NCI-H748 (cell line): ENCODE measurements around the gene WIPF3.

Experiments used
- DNase-seq: peaks from one replicate; lab custom pipeline; 2025; ENCODE audit not compliant: unreplicated experiment; lab: John Stamatoyannopoulos, UW

Gene WIPF3

DNA sequence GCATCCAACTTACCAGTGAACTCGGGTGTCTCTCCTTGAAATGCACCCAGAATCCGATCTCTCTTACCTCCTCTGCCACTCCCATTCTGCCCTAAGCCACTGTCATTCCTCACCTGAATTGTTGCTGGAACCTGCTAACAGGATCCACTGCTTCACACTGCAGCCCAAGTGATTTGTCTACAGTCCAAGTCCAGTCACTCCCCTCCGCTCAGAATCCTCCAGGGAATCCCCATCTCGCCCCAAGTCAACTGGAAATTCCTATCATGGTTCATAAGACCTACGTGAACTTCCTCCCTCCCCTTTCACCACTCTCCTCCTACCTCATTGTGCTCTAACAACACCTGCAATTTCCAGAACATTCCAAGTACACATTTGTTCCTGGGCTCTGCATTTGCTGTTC, 92.0 kb downstream of the WIPF3 start:
- no peak for DNase-seq

DNA sequence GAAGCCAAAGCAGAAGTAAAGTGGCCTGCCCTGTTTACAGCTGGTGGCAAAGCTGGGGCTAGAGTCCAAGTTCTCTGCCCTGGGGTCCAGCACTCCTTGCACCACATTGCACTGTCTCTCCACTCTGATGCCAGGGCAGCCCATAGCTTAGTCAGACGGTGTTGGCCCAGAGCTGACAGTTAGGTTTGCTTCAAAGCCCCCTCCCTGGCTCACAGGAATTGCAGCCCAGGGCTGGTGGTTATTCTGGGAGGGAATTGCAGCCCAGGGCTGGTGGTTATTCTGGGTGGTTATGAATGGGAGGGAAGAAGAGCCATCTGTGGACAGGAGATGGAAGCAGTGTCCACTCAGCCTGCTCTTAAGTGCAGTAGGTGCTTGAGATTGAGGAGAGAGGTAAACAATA, 94.4 kb downstream of the WIPF3 start:
- DNase-seq: no peak

GRCh38 chr7:29906200-29907022, 100.1 kb downstream of the WIPF3 start:
- DNase-seq: no peak

- no peak for DNase-seq
These were observed 107.9 kb downstream of the WIPF3 start for GRCh38 chr7:29914180-29914579.

- no peak for DNase-seq
These were observed 109.3 kb downstream of the WIPF3 start for GRCh38 chr7:29915481-29916215.

GRCh38 chr7:29917641-29918040, 111.3 kb downstream of the WIPF3 start:
- no peak for DNase-seq

- no peak for DNase-seq
These were observed 112.5 kb downstream of the WIPF3 start for GRCh38 chr7:29918850-29919249.

DNA sequence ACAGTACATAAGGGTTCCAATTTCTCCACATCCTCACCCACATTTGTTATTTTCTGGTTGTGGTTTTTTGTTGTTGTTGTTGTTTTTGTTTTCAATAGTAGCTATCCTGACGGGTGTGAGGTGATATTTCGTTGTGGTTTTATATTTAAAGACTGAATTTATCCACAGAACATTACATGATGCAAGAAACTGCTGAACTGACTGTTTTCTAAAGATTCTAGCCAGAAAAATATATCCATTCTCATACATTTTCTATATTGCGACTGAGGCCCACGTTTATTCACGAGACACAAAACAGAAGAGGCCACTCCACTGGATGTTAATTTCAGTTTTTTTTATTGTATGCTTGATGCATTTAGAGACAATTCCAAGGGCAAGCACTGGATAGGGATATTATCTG, 113.5 kb downstream of the WIPF3 start:
- DNase-seq: no peak

- no peak for DNase-seq
These were observed 114.2 kb downstream of the WIPF3 start for GRCh38 chr7:29920491-29920890.

GRCh38 chr7:29921404-29922010, 115.2 kb downstream of the WIPF3 start:
- DNase-seq: peak; percentile 73

DNA sequence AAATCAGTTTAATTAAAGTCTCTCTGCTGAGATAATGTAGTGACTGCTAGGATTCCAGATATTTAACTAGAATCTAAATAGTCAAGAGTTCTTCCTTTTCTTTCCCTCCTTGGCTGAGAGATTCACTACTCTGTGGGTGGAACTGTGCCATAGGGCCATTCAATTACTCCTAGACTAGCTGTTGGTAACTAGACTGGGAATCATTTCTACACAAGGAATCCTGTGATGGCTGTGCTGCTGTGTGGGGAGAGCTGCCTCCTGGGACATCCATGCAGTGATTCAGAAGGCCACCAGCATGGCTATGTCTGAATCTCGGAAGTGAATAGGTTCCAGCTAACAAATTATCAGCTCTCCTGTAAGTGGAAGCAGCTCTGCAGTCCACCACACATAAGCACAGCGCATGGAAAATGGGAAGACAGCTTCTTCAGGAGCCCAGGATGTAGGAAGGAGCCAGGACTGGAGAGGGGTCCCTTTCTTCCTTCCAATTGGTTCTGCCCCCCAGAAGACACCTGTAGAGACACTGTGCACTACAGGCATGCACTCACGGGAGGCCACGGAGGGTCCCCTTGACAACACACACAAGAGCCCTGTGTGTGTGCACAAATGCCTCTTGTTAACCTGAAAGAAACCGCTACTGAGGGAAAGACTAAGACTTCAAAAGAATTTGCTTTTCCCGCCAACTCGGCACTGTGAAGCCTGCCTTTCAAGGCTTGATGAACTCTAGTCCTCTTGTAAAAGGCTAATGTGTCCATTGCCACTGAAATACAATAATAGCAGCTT, 116.8 kb downstream of the WIPF3 start:
- no peak for DNase-seq

DNA sequence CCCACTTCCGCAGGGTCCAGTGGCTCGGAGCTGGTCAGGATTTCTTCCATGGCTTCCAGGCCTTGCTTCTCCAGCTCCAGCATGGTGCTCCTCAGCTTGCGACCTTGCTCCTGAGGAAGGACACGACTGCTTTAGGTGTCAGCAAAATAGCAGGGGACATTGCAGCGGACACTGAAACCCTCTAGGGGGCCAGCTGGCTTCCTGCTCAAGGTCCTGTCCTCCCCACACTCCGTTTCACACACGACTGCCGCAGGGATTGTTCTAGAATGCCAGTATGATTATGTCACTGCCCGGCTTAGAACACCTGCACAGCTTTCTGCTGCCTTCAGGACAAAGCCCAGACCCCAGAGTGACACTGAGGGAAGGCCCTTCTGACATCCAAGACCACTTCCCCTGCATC, 117.7 kb downstream of the WIPF3 start:
- no peak for DNase-seq

DNA sequence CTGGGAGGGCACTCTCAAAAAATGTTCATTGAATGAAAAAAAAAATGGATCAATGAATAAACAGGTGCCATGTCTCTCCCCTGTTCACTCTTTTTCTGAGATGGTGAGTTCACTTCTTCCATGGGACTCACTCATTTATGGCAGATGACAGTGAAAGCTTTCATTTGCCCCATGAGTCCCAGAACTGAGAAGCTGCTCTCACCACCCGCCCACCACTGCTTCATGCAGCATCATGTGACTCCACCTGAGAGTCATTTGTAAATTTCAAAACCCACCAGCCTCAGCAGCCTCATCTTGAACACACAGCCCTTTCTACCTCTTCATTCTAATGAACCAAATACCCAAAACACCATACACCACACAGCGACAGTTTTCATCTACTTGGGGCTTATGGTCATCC, 118.4 kb downstream of the WIPF3 start:
- DNase-seq: no peak

DNA sequence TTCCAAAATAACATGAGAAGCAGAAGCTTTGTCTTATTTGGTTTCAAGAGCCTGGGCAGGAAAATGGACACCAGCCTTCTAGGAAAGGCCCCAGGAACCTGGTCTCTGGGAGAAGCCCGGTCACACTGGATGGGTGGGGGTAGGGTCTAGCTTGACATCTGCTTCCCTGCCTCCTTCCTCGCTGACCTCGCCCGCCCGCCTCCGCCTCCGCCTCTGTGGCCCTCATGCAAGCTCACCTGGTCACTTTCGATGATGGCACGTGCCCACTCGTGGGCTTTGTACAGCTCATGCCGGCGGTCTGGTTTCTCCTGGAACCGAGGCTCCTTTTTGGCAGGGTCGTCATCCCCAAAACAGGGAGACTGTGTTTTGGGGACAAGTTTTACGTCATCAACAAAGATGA, 119.9 kb downstream of the WIPF3 start:
- no peak for DNase-seq

- no peak for DNase-seq
These were observed 120.4 kb downstream of the WIPF3 start for GRCh38 chr7:29926741-29927140.

DNA sequence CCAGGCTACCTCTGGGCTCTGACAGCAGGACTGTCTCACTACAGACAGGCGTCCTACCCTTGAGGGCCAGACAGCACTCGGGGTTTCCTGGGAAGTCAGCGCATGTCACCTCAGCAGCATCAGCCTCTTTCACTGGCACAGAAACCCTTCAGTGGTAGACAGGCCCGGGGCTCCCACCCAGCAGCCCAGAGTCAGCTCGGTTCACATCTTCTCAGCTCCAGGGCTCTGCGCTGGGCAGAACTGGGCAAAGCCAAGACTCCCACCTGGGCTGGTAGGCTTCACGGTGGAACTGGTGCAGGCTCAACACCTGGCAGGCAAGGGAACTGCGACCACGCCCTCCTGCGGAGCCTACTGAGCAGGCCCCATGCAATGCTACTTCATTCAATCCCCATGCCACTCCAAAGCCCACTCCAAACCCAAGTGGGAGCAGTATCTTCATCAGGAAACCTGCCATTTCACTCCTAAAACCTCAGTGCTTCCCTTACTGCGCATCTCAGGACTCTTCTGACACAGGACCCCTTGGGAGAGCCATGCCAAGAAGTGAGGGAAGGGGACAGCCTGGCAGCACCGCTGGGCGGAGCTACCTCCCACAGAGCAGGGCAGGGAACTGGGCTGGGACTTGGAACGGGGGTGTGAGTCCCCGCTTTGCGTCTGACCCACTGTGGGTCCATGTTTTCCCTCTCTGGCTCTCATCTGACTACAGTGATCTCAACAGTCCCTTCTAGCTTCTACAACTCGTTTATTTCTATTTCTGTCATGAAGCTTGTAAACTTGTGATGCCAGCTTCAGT, 122.9 kb downstream of the WIPF3 start:
- no peak for DNase-seq

DNA sequence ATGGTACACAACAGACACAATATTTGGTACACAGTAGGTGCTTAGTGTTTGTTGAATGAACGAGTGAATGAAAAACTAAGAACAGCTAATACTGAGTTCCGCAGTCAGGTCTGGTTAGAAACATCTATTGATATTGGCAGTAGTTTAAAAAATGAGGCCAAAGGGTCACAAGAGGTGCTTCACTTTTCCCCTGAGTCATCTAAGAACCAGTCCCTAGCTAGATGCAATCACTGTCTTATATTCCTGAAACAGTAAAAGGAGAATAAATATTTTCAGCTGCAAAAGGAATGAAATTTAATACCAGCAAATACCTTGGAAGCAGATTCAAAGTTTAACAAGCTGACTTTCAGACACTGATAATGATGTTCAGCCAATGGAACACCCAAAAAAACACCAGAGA, 128.8 kb downstream of the WIPF3 start:
- DNase-seq: no peak

DNA sequence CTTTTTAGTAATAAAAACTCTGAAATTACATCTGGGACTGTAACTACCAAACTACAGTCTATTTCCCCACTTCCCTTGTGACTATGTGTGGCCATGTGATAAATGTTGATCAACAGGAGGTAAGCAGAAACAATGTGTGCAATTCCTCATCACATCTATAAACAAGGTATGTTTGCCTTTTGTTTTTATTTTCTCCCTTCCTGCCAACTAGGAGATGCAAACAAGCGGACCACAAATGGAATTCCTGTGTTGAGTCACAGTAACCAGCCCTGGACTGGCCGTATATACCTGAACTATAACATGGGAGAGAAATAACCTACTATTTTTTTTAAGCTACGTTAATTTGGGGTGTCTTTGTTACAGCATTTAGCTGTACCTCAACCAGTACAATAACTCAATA, 130.8 kb downstream of the WIPF3 start:
- no peak for DNase-seq

GRCh38 chr7:29940199-29940598, 133.9 kb downstream of the WIPF3 start:
- no peak for DNase-seq

- DNase-seq: no peak
These were observed 139.0 kb downstream of the WIPF3 start for GRCh38 chr7:29945259-29945809.
